Neural cell (in vitro differentiated cells): ENCODE results near the gene FAM53A. TPM values are rescaled to one million over a fixed set of nuclear protein-coding genes. Genes with fewer than 3 reads are reported as not detected.

Experiments used
- H2AFZ ChIP-seq: fragments of 200-600, 300-800 bp; sonication (generic), shearing (Covaris generic); 2 replicates; pipeline ENCODE4 v1.6.0; 2014; ENCODE audit warnings: low read depth, mild to moderate bottlenecking, antibody characterized with exemption, low read length, moderate library complexity
- H3F3A ChIP-seq: fragments of 200-600 bp; shearing (Covaris generic); 2 replicates; pipeline ENCODE4 v1.6.1; 2016; ENCODE audit warnings: mild to moderate bottlenecking, moderate library complexity, mixed read lengths, antibody characterized with exemption, low read length; ENCODE audit not compliant: insufficient read depth, poor library complexity, severe bottlenecking
- H3K27ac ChIP-seq: fragments of 200-600, 300-800 bp; sonication (generic), shearing (Covaris generic); 2 replicates; pipeline ENCODE4 v1.5.1; 2014; ENCODE audit warnings: mild to moderate bottlenecking, low read length, moderate library complexity
- H3K27me3 ChIP-seq: fragments of 300-800, 200-600 bp; sonication (generic), shearing (Covaris generic); 2 replicates; pipeline ENCODE4 v1.6.0; 2014; ENCODE audit warnings: mild to moderate bottlenecking, low read depth, low read length, moderate library complexity; ENCODE audit not compliant: insufficient read depth
- H3K36me3 ChIP-seq: fragments of 300-800, 200-600 bp; sonication (generic), shearing (Covaris generic); 2 replicates; pipeline ENCODE4 v1.5.1; 2014; ENCODE audit warnings: mild to moderate bottlenecking, antibody characterized with exemption, low read length, moderate library complexity; ENCODE audit not compliant: insufficient read depth
- H3K4me2 ChIP-seq: fragments of 300-800, 200-600 bp; sonication (generic), shearing (Covaris generic); 2 replicates; pipeline ENCODE4 v1.6.0; 2014; ENCODE audit warnings: mild to moderate bottlenecking, low read length
- H3K4me3 ChIP-seq: fragments of 300-800, 200-600 bp; sonication (generic), shearing (Covaris generic); 2 replicates; pipeline ENCODE4 v1.5.1; 2014; ENCODE audit warnings: mild to moderate bottlenecking, low read length, moderate library complexity
- H3K79me2 ChIP-seq: fragments of 200-600 bp; shearing (Covaris generic); replicated peaks from 2 replicates; pipeline ENCODE4 v1.6.0; 2014; ENCODE audit warnings: mild to moderate bottlenecking, low read length, moderate library complexity; ENCODE audit not compliant: insufficient read depth
- H3K9ac ChIP-seq: fragments of 300-800, 200-600 bp; sonication (generic), shearing (Covaris generic); 2 replicates; pipeline ENCODE4 v1.6.1; 2016; ENCODE audit warnings: mild to moderate bottlenecking, low read length, mixed read lengths
- H3K9me2 ChIP-seq: fragments of 200-600 bp; shearing (Covaris generic); 2 replicates; pipeline ENCODE4 v1.6.1; 2016; ENCODE audit warnings: mild to moderate bottlenecking, low read length, mixed read lengths; ENCODE audit not compliant: insufficient read depth
- H3K9me3 ChIP-seq: fragments of 200-600, 300-800 bp; sonication (generic), shearing (Covaris generic); 2 replicates; pipeline ENCODE4 v1.6.1; 2016; ENCODE audit warnings: mild to moderate bottlenecking, mixed run types, low read length, moderate library complexity, mixed read lengths
- H4K20me1 ChIP-seq: fragments of 200-600 bp; shearing (Covaris generic); 2 replicates; pipeline ENCODE4 v1.6.1; 2016; ENCODE audit warnings: mild to moderate bottlenecking, mixed run types; ENCODE audit not compliant: insufficient read depth
- CTCF ChIP-seq: fragments of 450-650 bp; IDR thresholded peaks from 2 replicates; pipeline ENCODE4 v1.5.1; 2014; ENCODE audit warnings: antibody characterized with exemption, mild to moderate bottlenecking, moderate library complexity; ENCODE audit not compliant: poor library complexity, severe bottlenecking
- EP300 ChIP-seq: fragments of 450-650 bp; conservative IDR thresholded peaks from 2 replicates; pipeline ENCODE4 v1.6.1; 2014; ENCODE audit warnings: antibody characterized with exemption, mild to moderate bottlenecking, moderate library complexity; ENCODE audit not compliant: poor library complexity, severe bottlenecking
- EZH2 ChIP-seq: fragments of 200-600, 300-800 bp; shearing (Covaris generic), sonication (generic); IDR thresholded peaks from 2 replicates; pipeline ENCODE4 v1.6.1; 2014; ENCODE audit warnings: antibody characterized with exemption, low read length, borderline replicate concordance, mild to moderate bottlenecking; ENCODE audit not compliant: insufficient read depth, poor library complexity, severe bottlenecking
- MXI1 ChIP-seq: fragments of 450-650 bp; conservative IDR thresholded peaks from 2 replicates; pipeline ENCODE4 v1.6.1; 2014; ENCODE audit warnings: antibody characterized with exemption, mild to moderate bottlenecking; ENCODE audit not compliant: poor library complexity, severe bottlenecking
- POLR2AphosphoS5 ChIP-seq: IDR thresholded peaks from 2 replicates; pipeline ENCODE4 v1.6.1; 2012
- RAD21 ChIP-seq: fragments of 450-650 bp; conservative IDR thresholded peaks from 2 replicates; pipeline ENCODE4 v1.6.1; 2014; ENCODE audit warnings: antibody characterized with exemption, mild to moderate bottlenecking, moderate library complexity
- REST ChIP-seq: IDR thresholded peaks from 2 replicates; pipeline ENCODE4 v1.6.1; 2012; ENCODE audit warnings: borderline replicate concordance
- SMC3 ChIP-seq: fragments of 450-650 bp; conservative IDR thresholded peaks from 2 replicates; pipeline ENCODE4 v1.6.1; 2014; ENCODE audit warnings: antibody characterized with exemption, mild to moderate bottlenecking, moderate library complexity; ENCODE audit not compliant: poor library complexity
- TAF1 ChIP-seq: IDR thresholded peaks from 2 replicates; pipeline ENCODE4 v1.6.1; 2012; ENCODE audit warnings: low read depth
- polyA plus RNA-seq: library from polyadenylated mRNA; depleted of rRNA; stranded (reverse); fragments of >200 nt; gene quantifications from 2 replicates; pipeline ENCODE4 v1.2.3, GENCODE V29; 2014

The FAM53A gene
- polyA plus RNA-seq, 1 donor from 2014 or later = not detected

GRCh38 chr4:1693131-1693896 is 9.2 kb upstream of the FAM53A start:
- Histone ChIP-seq H3K9me3 (no peaks in the 10 kb centered on the region), H4K20me1 (no peaks in the 10 kb centered on the region), H3K4me3 (no peak overlapping the region), H2AFZ (no peak overlapping the region), H3K27ac (no peak overlapping the region), H3K4me2 (no peak overlapping the region), H3F3A (no peaks in the 10 kb centered on the region), H3K79me2 (no peaks in the 10 kb centered on the region), H3K27me3 (no peaks in the 10 kb centered on the region), H3K9me2 (no peaks in the 10 kb centered on the region), H3K36me3 (peaks cover 4% of the 10 kb centered on the region), H3K9ac (no peak overlapping the region)
- TF ChIP-seq CTCF (peak; percentile 80), SMC3 (peak; percentile 79), TAF1 (no peak), MXI1 (peak; percentile 59), RAD21 (peak; percentile 70)

- Histone ChIP-seq H3K9me3 (no peaks in the 10 kb centered on the region), H3K79me2 (no peaks in the 10 kb centered on the region), H3K9me2 (no peaks in the 10 kb centered on the region), H4K20me1 (no peaks in the 10 kb centered on the region), H3K4me2 (no peak overlapping the region), H3K4me3 (no peak overlapping the region), H3K27me3 (no peaks in the 10 kb centered on the region), H3K9ac (no peak overlapping the region), H3F3A (no peaks in the 10 kb centered on the region), H3K36me3 (peaks cover 4% of the 10 kb centered on the region), H3K27ac (no peak overlapping the region), H2AFZ (no peak overlapping the region)
- no peak for TF ChIP-seq MXI1
- no peak for TF ChIP-seq CTCF
- TF ChIP-seq REST = no peak
- TF ChIP-seq SMC3 = no peak
- no peak for TF ChIP-seq RAD21
- TF ChIP-seq EZH2 = no peak
- no peak for TF ChIP-seq TAF1
- TF ChIP-seq POLR2AphosphoS5 = no peak
- no peak for TF ChIP-seq EP300
Measured at GRCh38 chr4:1691737-1692373, 7.7 kb upstream of the FAM53A start.
